Measurements from ENCODE around the gene PLCH1. TPM values are rescaled to one million over a fixed set of nuclear protein-coding genes. Genes with fewer than 3 reads are reported as not detected.

Gene PLCH1
- total and polyA plus RNA-seq, 8 donors = 0.91 to 4.4 (median 2.3) TPM

DNA sequence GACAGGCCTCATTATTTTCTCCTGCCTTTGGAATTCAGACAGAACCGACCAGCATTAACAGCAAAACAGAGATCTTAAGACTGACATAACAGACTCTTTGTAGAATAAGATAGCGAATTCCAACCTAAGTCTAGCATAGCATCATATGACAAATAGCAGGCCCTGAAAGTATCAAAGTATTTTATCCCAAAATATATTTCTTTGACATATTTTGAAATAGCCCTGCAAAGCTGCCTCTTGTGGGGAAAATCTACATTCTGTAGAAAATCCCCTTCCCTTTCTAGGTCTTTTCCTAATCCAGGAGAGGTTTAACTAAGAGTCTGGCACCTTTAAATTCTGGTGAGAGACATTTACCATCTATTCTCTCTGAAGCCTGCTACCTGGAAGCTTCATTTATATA is 417.0 kb downstream of the PLCH1 start:
- DNase-seq (no peak), ATAC-seq (no peak), FAIRE-seq (no peak)
- TF ChIP-seq, protein P1, sequence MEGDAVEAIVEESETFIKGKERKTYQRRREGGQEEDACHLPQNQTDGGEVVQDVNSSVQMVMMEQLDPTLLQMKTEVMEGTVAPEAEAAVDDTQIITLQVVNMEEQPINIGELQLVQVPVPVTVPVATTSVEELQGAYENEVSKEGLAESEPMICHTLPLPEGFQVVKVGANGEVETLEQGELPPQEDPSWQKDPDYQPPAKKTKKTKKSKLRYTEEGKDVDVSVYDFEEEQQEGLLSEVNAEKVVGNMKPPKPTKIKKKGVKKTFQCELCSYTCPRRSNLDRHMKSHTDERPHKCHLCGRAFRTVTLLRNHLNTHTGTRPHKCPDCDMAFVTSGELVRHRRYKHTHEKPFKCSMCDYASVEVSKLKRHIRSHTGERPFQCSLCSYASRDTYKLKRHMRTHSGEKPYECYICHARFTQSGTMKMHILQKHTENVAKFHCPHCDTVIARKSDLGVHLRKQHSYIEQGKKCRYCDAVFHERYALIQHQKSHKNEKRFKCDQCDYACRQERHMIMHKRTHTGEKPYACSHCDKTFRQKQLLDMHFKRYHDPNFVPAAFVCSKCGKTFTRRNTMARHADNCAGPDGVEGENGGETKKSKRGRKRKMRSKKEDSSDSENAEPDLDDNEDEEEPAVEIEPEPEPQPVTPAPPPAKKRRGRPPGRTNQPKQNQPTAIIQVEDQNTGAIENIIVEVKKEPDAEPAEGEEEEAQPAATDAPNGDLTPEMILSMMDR (IDR thresholded peaks at IDR 0.05) = no peak
- Histone ChIP-seq H3K27ac (no peak overlapping the region), H3K4me1 (no peaks in the 10 kb centered on the region), H3K4me3 (no peak overlapping the region), H3K9me3 (no peaks in the 10 kb centered on the region), H3K27me3 (no peaks in the 10 kb centered on the region), H3K36me3 (no peaks in the 10 kb centered on the region)
- intact Hi-C loops (cut with DNase I) = no loop called here
- 72 to 86% methylated on average over 2 of the region's 2 CpGs for WGBS, 2 donors

DNA sequence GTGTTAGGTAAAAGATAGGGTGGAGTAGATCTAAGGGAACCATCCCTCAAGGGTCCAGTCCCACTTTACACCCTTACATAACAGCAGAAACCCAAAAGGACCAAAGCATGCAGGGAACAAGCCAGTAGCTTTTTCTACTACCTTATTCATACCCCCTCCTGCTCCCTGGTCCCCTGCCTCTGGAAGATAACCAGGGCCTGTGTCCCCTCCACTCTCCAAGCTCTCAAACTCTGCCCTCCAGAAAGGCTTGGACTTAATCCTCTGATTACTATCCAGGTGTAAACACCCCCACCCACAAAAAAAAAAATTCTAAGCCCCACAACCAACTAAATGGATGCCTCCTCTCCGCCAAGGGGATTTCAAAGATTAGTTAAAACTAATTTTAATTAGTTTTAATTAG is 417.4 kb downstream of the PLCH1 start:
- no peaks in the 10 kb centered on the region for H3K9me3 ChIP-seq
- intact Hi-C loops (cut with DNase I) = no loop called here
- 91% methylated on average over 1 of the region's 1 CpG for WGBS, 2 donors
- ATAC-seq (no peak), FAIRE-seq (no peak), DNase-seq (no peak)
- H3K4me3 ChIP-seq = no peak overlapping the region
- H3K36me3 ChIP-seq = no peaks in the 10 kb centered on the region
- TF ChIP-seq, protein P1 (IDR thresholded peaks at IDR 0.05) = no peak
- H3K27me3 ChIP-seq = no peaks in the 10 kb centered on the region
- H3K27ac ChIP-seq = no peak overlapping the region
- H3K4me1 ChIP-seq = no peaks in the 10 kb centered on the region

DNA sequence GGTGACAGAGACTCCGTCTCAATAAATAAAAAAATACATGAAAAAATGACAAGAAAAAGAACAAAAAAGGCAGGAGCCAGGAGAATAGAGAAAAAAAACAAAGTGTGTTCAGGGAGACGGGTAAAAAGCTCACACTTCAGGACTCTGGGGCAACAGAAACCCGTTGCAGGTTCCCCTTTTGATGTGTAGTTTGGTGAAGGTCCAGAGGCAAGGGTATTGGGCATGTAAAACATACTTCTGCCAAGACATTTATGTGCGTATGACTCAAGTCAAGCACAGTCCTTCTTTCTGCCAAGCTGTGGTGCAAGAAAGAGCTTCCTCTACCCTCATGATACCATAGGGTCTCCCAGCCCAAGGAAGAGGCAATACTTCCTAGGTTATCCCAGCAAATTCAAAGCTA is 418.0 kb downstream of the PLCH1 start:
- WGBS, 2 donors = 72 to 76% methylated on average over 4 of the region's 4 CpGs

DNA sequence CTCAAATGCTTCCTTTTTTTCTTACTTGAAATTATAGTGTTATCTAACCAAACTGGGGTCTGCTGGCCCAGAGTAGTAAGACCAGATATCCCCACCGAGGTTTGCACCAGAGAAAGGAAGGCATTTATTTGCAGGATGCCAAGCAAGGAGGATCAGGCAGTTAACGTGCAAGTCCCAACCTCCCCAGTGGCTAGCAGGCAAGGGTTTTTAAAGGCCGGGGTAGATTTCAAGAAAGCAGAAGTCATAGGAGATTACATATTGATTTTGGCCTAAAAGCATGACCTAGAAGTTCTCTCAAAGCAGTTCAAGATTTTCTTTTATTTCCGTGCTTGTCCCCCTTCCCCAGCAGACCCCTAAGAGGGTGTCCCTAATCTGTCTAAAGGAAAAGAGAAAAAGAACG is 418.6 kb downstream of the PLCH1 start:
- H3K36me3 ChIP-seq = no peaks in the 10 kb centered on the region
- no peak for ATAC-seq
- no peak for DNase-seq
- no peaks in the 10 kb centered on the region for H3K27me3 ChIP-seq
- H3K27ac ChIP-seq = no peak overlapping the region
- intact Hi-C loops (cut with DNase I) = no loop called here
- no peak overlapping the region for H3K4me3 ChIP-seq
- H3K4me1 ChIP-seq = no peaks in the 10 kb centered on the region
- no peaks in the 10 kb centered on the region for H3K9me3 ChIP-seq
- FAIRE-seq = no peak
- TF ChIP-seq, protein P1 (IDR thresholded peaks at IDR 0.05) = no peak
- WGBS, 2 donors = 66 to 75% methylated on average over 5 of the region's 5 CpGs

More for the DNA sequence above, 418.0 kb downstream of the PLCH1 start:
- FAIRE-seq = no peak
- no peaks in the 10 kb centered on the region for H3K4me1 ChIP-seq
- no peak for ATAC-seq
- no peaks in the 10 kb centered on the region for H3K36me3 ChIP-seq
- intact Hi-C loops (cut with DNase I) = no loop called here
- no peaks in the 10 kb centered on the region for H3K9me3 ChIP-seq
- DNase-seq = no peak
- no peak overlapping the region for H3K4me3 ChIP-seq
- H3K27me3 ChIP-seq = no peaks in the 10 kb centered on the region
- TF ChIP-seq, protein P1 (IDR thresholded peaks at IDR 0.05) = no peak
- no peak overlapping the region for H3K27ac ChIP-seq

Other genes starting within 250 kb of the PLCH1 start
- 1 to 10 TPM; 1.7 to 3.9 (median 3.3) TPM for gene C3orf33, start 61.2 kb upstream of the PLCH1 start, total RNA-seq
- gene C3orf33, start 61.2 kb upstream of the PLCH1 start, polyA plus RNA-seq = 1 to 10 TPM; 1.5 to 5.7 TPM
- 10 to 100 TPM; 30.2 to 39.1 (median 35.6) TPM for gene SLC33A1, start 109.4 kb upstream of the PLCH1 start, total RNA-seq
- gene SLC33A1, start 109.4 kb upstream of the PLCH1 start, polyA plus RNA-seq = 10 to 100 TPM; 10.1 to 22.2 TPM
- gene GMPS, start 125.6 kb upstream of the PLCH1 start, total RNA-seq = 10 to 100 TPM; 29.3 to 38.7 (median 31.0) TPM
- gene GMPS, start 125.6 kb upstream of the PLCH1 start, polyA plus RNA-seq = 10 to 100 TPM in 1 of 2 donors, 1 to 10 TPM in 1; 8.0 to 12.6 TPM

Measured in pancreas (tissue), 10 donors.